Loucy (cell line): Measurements from ENCODE around the gene SPTLC1.

ENCODE experiments used
- H2AFZ ChIP-seq: fragments of 200-600 bp; sonication (generic); 2 replicates; pipeline ENCODE4 v1.6.0; 2016; ENCODE audit warnings: antibody characterized with exemption, mild to moderate bottlenecking, low read length, moderate library complexity
- H3F3A ChIP-seq: fragments of 200-600 bp; 2 replicates; pipeline ENCODE4 v1.6.0; 2016; ENCODE audit warnings: antibody characterized with exemption, low read depth, mild to moderate bottlenecking
- H3K27me3 ChIP-seq: fragments of 200-600 bp; sonication (generic); 2 replicates; pipeline ENCODE4 v1.6.1; 2014; ENCODE audit warnings: low read length, mild to moderate bottlenecking; ENCODE audit not compliant: insufficient read depth, poor library complexity, severe bottlenecking
- H3K36me3 ChIP-seq: fragments of 200-600 bp; sonication (generic); 2 replicates; pipeline ENCODE4 v1.6.1; 2016; ENCODE audit warnings: low read length; ENCODE audit not compliant: insufficient read depth
- H3K4me1 ChIP-seq: fragments of 200-600 bp; sonication (generic); 2 replicates; pipeline ENCODE4 v1.5.1; 2014; ENCODE audit warnings: low read length, mild to moderate bottlenecking; ENCODE audit not compliant: insufficient read depth, poor library complexity, severe bottlenecking
- H3K4me2 ChIP-seq: fragments of 200-600 bp; sonication (generic); 2 replicates; pipeline ENCODE4 v1.6.0; 2014; ENCODE audit warnings: antibody characterized with exemption, low read length, low read depth, mild to moderate bottlenecking; ENCODE audit not compliant: poor library complexity, severe bottlenecking
- H3K4me3 ChIP-seq: fragments of 200-600 bp; sonication (generic); 2 replicates; pipeline ENCODE4 v1.5.1; 2014; ENCODE audit warnings: low read length, mild to moderate bottlenecking, mixed read lengths; ENCODE audit not compliant: poor library complexity, severe bottlenecking
- H3K79me2 ChIP-seq: fragments of 200-600 bp; sonication (generic); 2 replicates; pipeline ENCODE4 v1.6.1; 2014; ENCODE audit warnings: low read length; ENCODE audit not compliant: insufficient read depth
- H3K9ac ChIP-seq: fragments of 200-600 bp; sonication (generic); 2 replicates; pipeline ENCODE4 v1.6.0; 2014; ENCODE audit warnings: mild to moderate bottlenecking, low read depth, low read length, moderate library complexity; ENCODE audit not compliant: poor library complexity, severe bottlenecking
- H3K9me2 ChIP-seq: fragments of 200-600 bp; sonication (generic); replicated peaks from 2 replicates; pipeline ENCODE4 v1.6.1; 2016; ENCODE audit warnings: low read depth, low read length, mixed read lengths
- H3K9me3 ChIP-seq: fragments of 200-600 bp; sonication (generic); 2 replicates; pipeline ENCODE4 v1.6.1; 2014; ENCODE audit warnings: mild to moderate bottlenecking, antibody characterized with exemption, low read length, low read depth; ENCODE audit not compliant: insufficient read depth
- H4K20me1 ChIP-seq: fragments of 200-600 bp; sonication (generic); 2 replicates; pipeline ENCODE4 v1.6.0; 2014; ENCODE audit warnings: antibody characterized with exemption, low read length, mild to moderate bottlenecking; ENCODE audit not compliant: insufficient read depth, poor library complexity, severe bottlenecking
- EZH2phosphoT487 ChIP-seq: fragments of 200-600 bp; IDR thresholded peaks from 2 replicates; pipeline ENCODE4 v1.6.1; 2018; ENCODE audit warnings: antibody characterized with exemption, mild to moderate bottlenecking, moderate library complexity, borderline replicate concordance
- TF ChIP-seq, protein P1 (sequence below): fragments of 200-600 bp; sonication (generic); conservative IDR thresholded peaks from 2 replicates; pipeline ENCODE4 v1.5.1; 2014; ENCODE audit warnings: mild to moderate bottlenecking, antibody characterized with exemption, low read length

Gene SPTLC1

DNA sequence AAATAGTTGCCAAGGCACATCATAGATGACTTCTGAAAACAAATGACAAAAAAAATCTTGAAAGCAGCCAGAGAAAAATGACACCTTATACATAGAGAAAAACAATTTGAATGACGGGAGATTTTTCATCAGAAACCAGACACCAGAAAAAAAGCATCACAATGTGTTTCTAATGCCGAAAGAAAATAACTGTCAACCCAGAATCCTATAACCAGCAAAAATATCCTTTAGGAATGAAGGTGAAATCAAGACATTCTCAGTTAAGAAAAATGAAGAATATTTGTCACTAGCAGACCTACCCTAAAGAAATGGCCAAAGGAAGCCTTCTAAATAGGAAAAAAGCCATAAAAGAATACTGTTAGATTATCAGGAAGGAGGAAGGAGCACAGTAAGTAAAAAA lies 54.0 kb downstream of the SPTLC1 start:
- Histone ChIP-seq H3K9me2 (no peaks in the 10 kb centered on the region), H3K9me3 (peaks cover 6% of the 10 kb centered on the region; the same call in 1 of the 2 replicates), H3K4me2 (no peak overlapping the region), H4K20me1 (no peaks in the 10 kb centered on the region), H3K4me3 (no peak overlapping the region), H3F3A (no peaks in the 10 kb centered on the region), H3K79me2 (peaks cover 19% of the 10 kb centered on the region; the same call in 1 of the 2 replicates), H3K27me3 (no peaks in the 10 kb centered on the region), H2AFZ (no peak overlapping the region), H3K4me1 (no peaks in the 10 kb centered on the region), H3K36me3 (peaks cover 80% of the 10 kb centered on the region), H3K9ac (no peak overlapping the region)
- no peak for TF ChIP-seq EZH2phosphoT487
- TF ChIP-seq, protein P1, sequence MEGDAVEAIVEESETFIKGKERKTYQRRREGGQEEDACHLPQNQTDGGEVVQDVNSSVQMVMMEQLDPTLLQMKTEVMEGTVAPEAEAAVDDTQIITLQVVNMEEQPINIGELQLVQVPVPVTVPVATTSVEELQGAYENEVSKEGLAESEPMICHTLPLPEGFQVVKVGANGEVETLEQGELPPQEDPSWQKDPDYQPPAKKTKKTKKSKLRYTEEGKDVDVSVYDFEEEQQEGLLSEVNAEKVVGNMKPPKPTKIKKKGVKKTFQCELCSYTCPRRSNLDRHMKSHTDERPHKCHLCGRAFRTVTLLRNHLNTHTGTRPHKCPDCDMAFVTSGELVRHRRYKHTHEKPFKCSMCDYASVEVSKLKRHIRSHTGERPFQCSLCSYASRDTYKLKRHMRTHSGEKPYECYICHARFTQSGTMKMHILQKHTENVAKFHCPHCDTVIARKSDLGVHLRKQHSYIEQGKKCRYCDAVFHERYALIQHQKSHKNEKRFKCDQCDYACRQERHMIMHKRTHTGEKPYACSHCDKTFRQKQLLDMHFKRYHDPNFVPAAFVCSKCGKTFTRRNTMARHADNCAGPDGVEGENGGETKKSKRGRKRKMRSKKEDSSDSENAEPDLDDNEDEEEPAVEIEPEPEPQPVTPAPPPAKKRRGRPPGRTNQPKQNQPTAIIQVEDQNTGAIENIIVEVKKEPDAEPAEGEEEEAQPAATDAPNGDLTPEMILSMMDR, result no peak

DNA sequence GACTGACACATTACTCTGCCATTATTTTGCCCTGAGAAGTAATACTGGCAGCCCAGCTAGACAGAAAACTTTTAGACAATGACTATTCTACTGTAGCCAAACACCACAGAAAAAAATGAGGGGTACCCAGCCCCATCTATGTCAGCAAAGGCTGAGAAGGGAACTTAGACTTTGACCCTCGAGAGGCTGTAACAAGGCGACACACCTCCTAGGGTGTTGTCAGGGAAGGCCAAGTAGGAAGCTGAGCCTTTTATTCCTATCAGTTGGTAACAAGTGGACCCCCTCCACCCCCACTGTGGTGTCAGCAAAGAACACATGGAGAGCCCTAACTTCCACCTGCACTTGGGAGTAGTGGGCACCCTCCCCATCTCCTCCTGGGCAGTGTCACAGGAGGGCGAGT lies 55.6 kb downstream of the SPTLC1 start:
- H4K20me1 ChIP-seq, result no peaks in the 10 kb centered on the region
- H3K79me2 ChIP-seq, result peaks cover 19% of the 10 kb centered on the region; the same call in 1 of the 2 replicates
- no peaks in the 10 kb centered on the region for H3F3A ChIP-seq
- no peaks in the 10 kb centered on the region for H3K27me3 ChIP-seq
- no peak overlapping the region for H3K4me2 ChIP-seq
- H3K9me2 ChIP-seq, result no peaks in the 10 kb centered on the region
- H3K9ac ChIP-seq, result no peak overlapping the region
- H3K36me3 ChIP-seq, result peaks cover 79% of the 10 kb centered on the region
- no peak overlapping the region for H3K4me3 ChIP-seq
- peaks cover 6% of the 10 kb centered on the region; the same call in 1 of the 2 replicates for H3K9me3 ChIP-seq
- TF ChIP-seq EZH2phosphoT487, result no peak
- TF ChIP-seq, protein P1, result no peak
- no peaks in the 10 kb centered on the region for H3K4me1 ChIP-seq
- H2AFZ ChIP-seq, result no peak overlapping the region

DNA sequence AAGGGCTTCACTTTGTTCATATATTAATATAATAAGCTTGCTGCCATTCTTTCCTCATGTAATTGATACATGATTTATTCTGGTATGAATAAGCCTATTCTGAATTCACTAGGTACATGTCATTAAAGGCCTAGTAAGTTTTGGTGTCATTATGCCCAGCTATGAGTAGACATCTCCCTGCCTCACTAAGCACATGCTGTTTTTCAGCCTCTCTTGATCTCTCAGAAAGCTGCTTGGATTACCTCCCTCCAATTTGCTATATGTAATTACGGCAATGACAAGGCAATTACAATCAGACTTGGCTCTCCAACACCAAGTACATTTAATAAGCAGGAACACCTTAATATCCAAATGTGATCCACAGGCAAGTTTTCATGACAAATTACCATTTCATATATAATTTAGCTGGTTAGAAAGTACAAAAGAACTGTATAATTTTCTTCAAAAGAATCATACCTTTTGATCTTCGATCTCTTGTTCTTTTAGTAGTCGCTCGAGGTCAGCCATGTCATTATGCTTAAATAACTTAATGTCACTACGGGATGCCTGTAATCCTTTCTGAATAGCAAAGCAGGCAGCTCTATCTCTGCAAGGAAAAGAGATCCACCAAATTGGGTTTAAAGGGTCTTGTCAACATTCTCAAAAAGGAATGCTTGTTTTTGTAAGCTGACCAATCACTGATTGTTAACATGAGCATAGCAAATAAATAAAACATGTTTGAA lies 56.3 kb downstream of the SPTLC1 start:
- Histone ChIP-seq H3K9me3 (peaks cover 6% of the 10 kb centered on the region; the same call in 1 of the 2 replicates), H3K9ac (no peak overlapping the region), H3K79me2 (peaks cover 19% of the 10 kb centered on the region; the same call in 1 of the 2 replicates), H3K4me1 (no peaks in the 10 kb centered on the region), H3F3A (no peaks in the 10 kb centered on the region), H3K27me3 (no peaks in the 10 kb centered on the region), H3K4me2 (no peak overlapping the region), H3K36me3 (peaks cover 79% of the 10 kb centered on the region), H4K20me1 (no peaks in the 10 kb centered on the region), H3K9me2 (no peaks in the 10 kb centered on the region), H2AFZ (no peak overlapping the region), H3K4me3 (no peak overlapping the region)
- TF ChIP-seq, protein P1, result no peak
- no peak for TF ChIP-seq EZH2phosphoT487
